Esophagus muscularis mucosa (tissue), 4 donors: ENCODE results near the gene ZC3HAV1. TPM values are rescaled to one million over a fixed set of nuclear protein-coding genes. Genes with fewer than 3 reads are reported as not detected.

Experiments
- DNase-seq: peaks from one replicate; pipeline ENCODE4 v3.0.0-alpha.2; 2017; ENCODE audit errors: extremely low spot score
- H3K27ac ChIP-seq, 4 donors: fragments of 200-600 bp; sonication (generic); replicated peaks in 1 of 4; 1 replicate in 3 of 4; 2 replicates in 1 of 4; pipeline ENCODE4 v1.5.1; 2016 to 2019; ENCODE audit warnings: mild to moderate bottlenecking in 1 of 4
- H3K27me3 ChIP-seq, 4 donors: fragments of 200-600 bp; sonication (generic); one replicate each; pipeline versions ENCODE4 v1.5.1 to v1.6.0; 2016 to 2019
- H3K36me3 ChIP-seq, 4 donors: fragments of 200-600 bp; sonication (generic); one replicate each; pipeline ENCODE4 v1.5.1; 2016 to 2019
- H3K4me1 ChIP-seq, 4 donors: fragments of 200-600 bp; sonication (generic); one replicate each; pipeline ENCODE4 v1.5.1; 2016 to 2019
- H3K4me3 ChIP-seq, 4 donors: fragments of 200-600 bp; sonication (generic); 1 replicate in 2 of 4; 2 replicates in 2 of 4; pipeline ENCODE4 v1.5.1; 2016 to 2019; ENCODE audit warnings: mild to moderate bottlenecking in 4 of 4, moderate library complexity in 1 of 4
- H3K9me3 ChIP-seq, 4 donors: fragments of 200-600 bp; sonication (generic); 1 replicate in 3 of 4; 2 replicates in 1 of 4; pipeline ENCODE4 v1.5.1; 2016 to 2019
- EP300 ChIP-seq: sonication (generic); formaldehyde crosslinking; IDR thresholded peaks from one replicate; pipeline ENCODE4 v1.6.1; 2017; ENCODE audit warnings: antibody characterized with exemption
- POLR2A ChIP-seq: fragments of 450-650 bp; IDR thresholded peaks from one replicate; pipeline ENCODE4 v1.6.1; 2017; ENCODE audit warnings: antibody characterized with exemption, moderate library complexity, mild to moderate bottlenecking, low read depth
- POLR2AphosphoS5 ChIP-seq, 2 donors: sonication (generic); formaldehyde crosslinking; IDR thresholded peaks; one replicate each; pipeline ENCODE4 v1.6.1; 2017; ENCODE audit warnings: antibody characterized with exemption in 2 of 2
- WGBS: methylation state at CpG from one replicate; pipeline ENCODE4 v1.1.5; 2018; 5-methylcytosine and 5-hydroxymethylcytosine counted together
- intact Hi-C: fragments of 100-400 bp; cut with DNase I; formaldehyde crosslinking; loops from one replicate; pipeline ENCODE4 v1.15.1; 2023
- total RNA-seq, 4 donors: library from RNA; depleted of rRNA; stranded (reverse); fragments of >200 nt; gene quantifications; one replicate each; pipeline versions ENCODE4 v1.1.0 to v1.2.1, GENCODE V29; 2016
- TF ChIP-seq, protein P1 (sequence below), 3 experiments: fragments of 200-600 bp in 2 of 3; fragments of 450-650 bp in 1 of 3; sonication (generic) in 2 of 3; IDR thresholded peaks; one replicate each; pipeline ENCODE4 v1.5.1; 2017 to 2019; ENCODE audit warnings: antibody characterized with exemption in 3 of 3, mild to moderate bottlenecking in 2 of 3, moderate library complexity in 1 of 3

The ZC3HAV1 gene
- total RNA-seq, 4 donors from 2014 or later = 23.7 to 29.5 (median 27.6) TPM

DNA sequence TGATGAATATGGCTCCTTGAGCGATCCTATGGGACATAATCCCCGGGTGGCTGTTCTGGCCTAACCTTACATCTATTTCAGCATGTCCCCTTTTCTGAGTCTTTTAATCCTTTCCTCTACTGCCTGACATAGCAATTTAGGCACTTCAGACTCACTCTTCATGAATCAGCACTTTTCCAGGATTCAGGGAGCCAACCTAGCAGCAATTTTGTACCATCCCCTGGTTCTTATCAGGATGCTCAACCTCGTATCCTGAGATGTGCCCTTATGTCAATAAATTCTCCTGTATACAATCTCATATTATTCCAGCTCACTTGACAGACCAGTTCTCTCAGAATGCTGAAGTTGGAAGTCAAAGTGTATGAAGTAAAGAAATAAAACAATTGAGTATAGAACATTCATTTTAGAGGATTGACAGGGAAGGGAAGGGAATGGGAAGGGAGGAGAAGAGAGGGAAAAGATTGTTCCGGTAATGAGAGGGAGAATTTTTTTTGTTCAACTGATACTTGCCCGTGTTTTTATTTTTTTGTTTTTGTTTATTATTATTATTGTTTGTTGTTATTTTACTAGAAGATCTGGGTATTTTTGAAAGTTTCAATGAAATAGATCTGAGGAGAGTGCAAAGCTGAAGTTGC lies 8.2 kb upstream of the ZC3HAV1 start:
- peaks cover 0 to 6% (median 0%) of the 10 kb centered on the region in 4 donors for H3K27me3 ChIP-seq
- no peak for DNase-seq
- no peaks in the 10 kb centered on the region for H3K36me3 ChIP-seq
- intact Hi-C loops = no loop called here
- H3K27ac ChIP-seq = no peak overlapping the region
- H3K9me3 ChIP-seq = no peaks in the 10 kb centered on the region
- 89% methylated on average over 5 of the region's 5 CpGs for WGBS
- H3K4me1 ChIP-seq = no peaks in the 10 kb centered on the region
- TF ChIP-seq, protein P1, sequence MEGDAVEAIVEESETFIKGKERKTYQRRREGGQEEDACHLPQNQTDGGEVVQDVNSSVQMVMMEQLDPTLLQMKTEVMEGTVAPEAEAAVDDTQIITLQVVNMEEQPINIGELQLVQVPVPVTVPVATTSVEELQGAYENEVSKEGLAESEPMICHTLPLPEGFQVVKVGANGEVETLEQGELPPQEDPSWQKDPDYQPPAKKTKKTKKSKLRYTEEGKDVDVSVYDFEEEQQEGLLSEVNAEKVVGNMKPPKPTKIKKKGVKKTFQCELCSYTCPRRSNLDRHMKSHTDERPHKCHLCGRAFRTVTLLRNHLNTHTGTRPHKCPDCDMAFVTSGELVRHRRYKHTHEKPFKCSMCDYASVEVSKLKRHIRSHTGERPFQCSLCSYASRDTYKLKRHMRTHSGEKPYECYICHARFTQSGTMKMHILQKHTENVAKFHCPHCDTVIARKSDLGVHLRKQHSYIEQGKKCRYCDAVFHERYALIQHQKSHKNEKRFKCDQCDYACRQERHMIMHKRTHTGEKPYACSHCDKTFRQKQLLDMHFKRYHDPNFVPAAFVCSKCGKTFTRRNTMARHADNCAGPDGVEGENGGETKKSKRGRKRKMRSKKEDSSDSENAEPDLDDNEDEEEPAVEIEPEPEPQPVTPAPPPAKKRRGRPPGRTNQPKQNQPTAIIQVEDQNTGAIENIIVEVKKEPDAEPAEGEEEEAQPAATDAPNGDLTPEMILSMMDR (IDR thresholded peaks at IDR 0.05) = no peak
- no peak for TF ChIP-seq POLR2A
- no peak for TF ChIP-seq POLR2AphosphoS5 (IDR thresholded peaks at IDR 0.05)
- TF ChIP-seq EP300 = no peak
- H3K4me3 ChIP-seq = no peak overlapping the region

DNA sequence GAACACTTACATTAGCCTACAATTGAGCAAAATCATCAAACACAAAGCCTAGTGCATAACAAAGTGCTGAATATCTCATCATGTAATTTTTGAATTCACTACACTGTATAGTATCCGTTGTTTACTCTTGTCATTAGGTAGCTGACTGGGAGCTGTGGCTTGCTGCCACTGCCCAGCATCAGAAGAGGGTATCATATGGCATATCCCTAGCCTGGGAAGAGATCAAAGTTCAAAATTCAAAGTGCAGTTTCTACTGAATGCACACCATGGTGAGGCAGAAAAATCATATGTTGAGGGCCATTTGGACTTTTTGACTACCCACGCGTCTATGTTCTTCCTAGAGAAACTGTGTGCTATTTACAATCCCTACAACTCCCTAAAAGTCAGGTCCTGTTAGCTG lies 7.5 kb upstream of the ZC3HAV1 start:
- WGBS = 97% methylated on average over 3 of the region's 3 CpGs
- H3K27ac ChIP-seq = no peak overlapping the region
- no peak for DNase-seq
- no peak overlapping the region for H3K4me3 ChIP-seq
- H3K27me3 ChIP-seq = peaks cover 0 to 6% (median 0%) of the 10 kb centered on the region in 4 donors
- no peaks in the 10 kb centered on the region for H3K36me3 ChIP-seq
- H3K4me1 ChIP-seq = no peaks in the 10 kb centered on the region
- no peaks in the 10 kb centered on the region for H3K9me3 ChIP-seq
- intact Hi-C loops = no loop called here
- TF ChIP-seq POLR2AphosphoS5 (IDR thresholded peaks at IDR 0.05) = no peak

DNA sequence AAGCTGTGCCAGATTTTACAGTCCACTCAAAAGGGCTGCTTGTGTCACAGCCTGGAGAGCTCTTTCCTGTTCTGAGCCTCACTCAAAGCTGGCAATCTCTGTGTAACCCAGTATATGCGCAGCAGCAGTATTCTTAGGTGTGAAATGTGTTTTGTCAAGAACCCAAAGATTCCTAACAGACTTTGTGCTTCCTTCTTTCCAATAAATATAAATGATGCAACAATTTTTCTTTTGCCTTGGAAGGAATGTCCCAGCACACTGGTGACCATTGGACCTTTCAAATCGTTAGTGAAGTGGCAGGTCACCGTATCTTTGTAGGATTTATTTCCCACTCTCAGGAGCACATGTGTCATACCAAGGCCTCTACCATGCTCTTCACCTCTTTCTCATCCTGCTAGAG lies 5.6 kb upstream of the ZC3HAV1 start:
- no peak for TF ChIP-seq POLR2AphosphoS5 (IDR thresholded peaks at IDR 0.05)
- no peak for TF ChIP-seq EP300
- no peak for TF ChIP-seq POLR2A
- TF ChIP-seq, protein P1 (IDR thresholded peaks at IDR 0.05) = no peak
- Histone ChIP-seq H3K9me3 (no peaks in the 10 kb centered on the region), H3K27me3 (peaks cover 0 to 6% (median 0%) of the 10 kb centered on the region in 4 donors), H3K4me1 (peaks cover 0 to 5% (median 4%) of the 10 kb centered on the region in 4 donors), H3K4me3 (no peak overlapping the region), H3K36me3 (no peaks in the 10 kb centered on the region), H3K27ac (no peak overlapping the region)
- intact Hi-C loops = no loop called here
- WGBS = 93% methylated on average over 3 of the region's 3 CpGs
- no peak for DNase-seq

DNA sequence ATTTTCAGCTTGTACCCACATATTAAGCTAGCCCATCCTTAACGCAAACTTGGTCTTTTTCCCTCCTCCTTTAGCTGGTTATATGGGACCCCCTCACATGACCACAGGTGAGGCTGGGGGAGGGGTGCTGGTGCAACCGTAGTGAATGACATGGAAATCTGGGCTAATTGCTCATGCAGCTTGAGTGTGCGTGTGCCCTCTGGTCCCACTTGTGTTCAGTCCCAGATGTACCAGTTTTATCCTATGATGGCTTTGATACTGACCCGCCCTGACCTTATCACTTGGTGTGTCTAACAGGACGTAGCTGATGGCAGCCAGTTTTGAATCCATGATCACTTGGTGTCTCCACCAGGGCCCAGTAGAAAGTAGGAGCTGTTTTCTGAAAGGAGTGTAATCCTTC lies 5.1 kb upstream of the ZC3HAV1 start:
- intact Hi-C loops = no loop called here
- H3K27ac ChIP-seq = no peak overlapping the region
- TF ChIP-seq EP300 = no peak
- no peak for TF ChIP-seq POLR2AphosphoS5 (IDR thresholded peaks at IDR 0.05)
- DNase-seq = no peak
- no peak overlapping the region for H3K4me3 ChIP-seq
- H3K4me1 ChIP-seq = peaks cover 0 to 8% (median 8%) of the 10 kb centered on the region in 4 donors
- H3K27me3 ChIP-seq = peaks cover 0 to 6% (median 0%) of the 10 kb centered on the region in 4 donors
- 89% methylated on average over 5 of the region's 5 CpGs for WGBS
- no peaks in the 10 kb centered on the region for H3K36me3 ChIP-seq
- H3K9me3 ChIP-seq = no peaks in the 10 kb centered on the region

DNA sequence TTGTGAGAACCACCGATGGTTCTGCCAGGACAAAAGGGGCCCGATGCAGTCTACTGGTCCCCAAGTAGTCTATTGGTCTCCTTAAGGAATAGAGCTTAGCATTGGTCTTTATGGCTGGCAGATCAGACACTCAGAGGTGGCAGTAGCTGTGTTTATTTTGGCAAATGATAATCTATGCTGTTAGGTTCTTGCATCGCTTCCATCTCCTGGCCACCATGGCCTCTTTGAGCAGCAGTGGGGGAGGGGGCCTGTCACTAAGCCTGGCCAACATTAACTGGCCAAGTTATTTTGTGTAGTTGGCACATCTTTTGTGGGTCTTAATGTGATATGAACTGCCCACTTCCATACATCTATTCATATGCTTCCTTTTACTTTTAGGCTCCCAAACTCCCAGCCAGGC lies 4.5 kb upstream of the ZC3HAV1 start:
- peaks cover 0 to 8% (median 8%) of the 10 kb centered on the region in 4 donors for H3K4me1 ChIP-seq

More for the DNA sequence above, 4.5 kb upstream of the ZC3HAV1 start:
- H3K9me3 ChIP-seq = no peaks in the 10 kb centered on the region
- H3K27me3 ChIP-seq = peaks cover 0 to 5% (median 0%) of the 10 kb centered on the region in 4 donors
- no peaks in the 10 kb centered on the region for H3K36me3 ChIP-seq
- no peak overlapping the region for H3K4me3 ChIP-seq
- H3K27ac ChIP-seq = no peak overlapping the region
- 86% methylated on average over 3 of the region's 3 CpGs for WGBS
- TF ChIP-seq, protein P1 (IDR thresholded peaks at IDR 0.05) = no peak
- no peak for TF ChIP-seq EP300
- TF ChIP-seq POLR2A = no peak
- no peak for TF ChIP-seq POLR2AphosphoS5 (IDR thresholded peaks at IDR 0.05)
- no peak for DNase-seq
- intact Hi-C loops = no loop called here
